Superior temporal gyrus (tissue), 1 donor: Measurements from ENCODE around the gene CLIP2.
"Not testable (repeated sequence)": the region's sequence is repeated elsewhere in the genome, so short reads cannot be mapped to it uniquely, and the experiment has no call there.

Experiments used
- DNase-seq: peaks from one replicate; pipeline ENCODE4 v3.0.0-alpha.2; 2016; ENCODE audit errors: extremely low spot score

The CLIP2 gene

DNA sequence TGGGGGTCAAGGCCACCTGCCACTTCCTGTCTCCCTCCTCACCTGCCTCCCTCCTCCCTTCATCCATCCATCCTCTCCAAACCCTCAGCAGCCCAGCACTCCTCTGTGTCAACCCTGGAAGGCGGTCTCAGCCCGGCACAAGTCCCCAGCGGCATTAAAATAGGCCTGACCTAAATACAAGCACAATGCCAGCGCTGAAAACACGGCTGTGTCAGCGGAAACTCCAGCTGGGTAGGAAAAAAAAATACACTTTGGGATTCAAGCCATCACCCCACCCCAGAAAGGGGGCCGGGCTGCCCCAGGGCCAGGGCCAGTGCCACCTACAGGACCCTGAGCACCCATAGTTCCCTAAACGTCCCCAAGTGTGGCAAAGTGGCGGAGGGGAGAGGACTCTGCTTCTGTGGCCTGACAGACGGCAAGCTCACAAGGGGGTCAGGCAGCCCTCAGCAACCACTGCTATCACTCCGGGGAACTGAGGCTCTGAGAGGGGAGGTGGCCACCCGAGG, 141.8 kb downstream of the CLIP2 start:
- DNase-seq, result no peak

DNA sequence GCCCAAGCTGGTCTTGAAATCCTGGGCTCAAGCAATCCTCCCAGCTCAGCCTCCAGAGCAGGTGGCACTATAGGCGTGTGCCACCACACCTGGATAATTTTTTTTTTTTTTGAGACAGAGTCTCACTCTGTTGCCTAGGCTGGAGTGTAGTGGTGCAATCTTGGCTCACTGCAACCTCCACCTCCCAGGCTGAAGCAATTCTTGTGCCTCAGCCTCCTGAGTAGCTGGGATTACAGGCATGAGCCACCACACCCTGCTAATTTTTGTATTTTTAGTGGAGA, 148.0 kb downstream of the CLIP2 start:
- DNase-seq, result not testable (repeated sequence)

DNA sequence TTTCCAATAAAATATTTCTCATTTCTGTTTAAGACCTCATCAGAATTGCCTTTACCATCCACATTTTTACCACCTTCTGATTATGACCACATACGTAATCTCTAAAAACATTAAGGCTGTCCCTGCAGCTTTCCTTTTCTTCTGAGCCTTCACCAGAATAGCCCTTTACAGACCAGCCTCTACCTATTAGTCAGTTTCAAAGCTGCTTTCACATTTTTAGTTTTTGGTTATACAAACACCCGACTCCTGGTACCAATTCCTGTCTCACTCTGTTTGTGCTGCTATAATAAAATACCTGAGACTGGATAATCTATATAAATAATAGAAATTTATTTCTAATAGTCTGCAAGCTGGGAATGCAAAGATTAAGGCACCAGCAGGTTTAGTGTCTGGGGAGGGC, 149.1 kb downstream of the CLIP2 start:
- DNase-seq, result no peak

DNA sequence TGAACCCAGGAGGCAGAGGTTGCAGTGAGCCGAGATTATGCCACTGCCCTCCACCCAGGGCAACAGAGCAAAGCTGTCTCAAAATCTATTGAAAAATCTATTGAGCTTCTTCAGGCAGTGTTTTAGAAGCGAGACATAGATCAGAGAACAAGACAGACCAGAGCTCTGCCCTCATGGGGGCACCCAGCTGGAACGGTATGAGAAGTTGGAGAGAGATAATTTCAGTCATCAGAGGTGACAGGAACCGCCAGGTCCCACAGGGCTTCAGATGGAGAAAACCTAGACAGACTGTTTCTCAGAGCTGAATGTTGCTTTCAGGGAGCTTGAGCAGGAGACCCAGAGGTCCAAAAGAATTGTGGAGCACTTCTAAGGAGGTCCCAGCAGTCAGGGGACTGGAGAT, 150.3 kb downstream of the CLIP2 start:
- no peak for DNase-seq

DNA sequence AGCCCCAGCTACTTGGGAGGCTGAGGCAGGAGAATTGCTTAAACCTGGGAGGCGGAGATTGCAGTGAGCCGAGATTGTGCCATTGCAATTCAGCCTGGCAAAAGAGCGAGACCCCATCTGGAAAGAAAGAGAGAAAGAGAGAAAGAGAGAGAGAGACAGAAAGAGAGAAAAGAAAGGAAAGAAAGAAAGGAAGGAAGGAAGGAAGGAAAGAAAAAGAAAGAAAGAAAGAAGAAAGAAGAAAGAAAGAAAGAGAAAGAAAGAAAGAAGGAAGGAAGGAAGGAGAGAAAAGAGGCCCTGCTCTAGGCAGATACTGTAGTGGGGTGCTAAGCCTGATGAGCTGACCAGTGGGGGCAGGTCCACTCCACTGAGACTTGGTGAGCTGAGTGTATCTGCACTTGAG, 150.9 kb downstream of the CLIP2 start:
- DNase-seq, result not testable (repeated sequence)

- DNase-seq, result no peak
Observed at GRCh38 chr7:74441801-74442200, 152.6 kb downstream of the CLIP2 start.

DNA sequence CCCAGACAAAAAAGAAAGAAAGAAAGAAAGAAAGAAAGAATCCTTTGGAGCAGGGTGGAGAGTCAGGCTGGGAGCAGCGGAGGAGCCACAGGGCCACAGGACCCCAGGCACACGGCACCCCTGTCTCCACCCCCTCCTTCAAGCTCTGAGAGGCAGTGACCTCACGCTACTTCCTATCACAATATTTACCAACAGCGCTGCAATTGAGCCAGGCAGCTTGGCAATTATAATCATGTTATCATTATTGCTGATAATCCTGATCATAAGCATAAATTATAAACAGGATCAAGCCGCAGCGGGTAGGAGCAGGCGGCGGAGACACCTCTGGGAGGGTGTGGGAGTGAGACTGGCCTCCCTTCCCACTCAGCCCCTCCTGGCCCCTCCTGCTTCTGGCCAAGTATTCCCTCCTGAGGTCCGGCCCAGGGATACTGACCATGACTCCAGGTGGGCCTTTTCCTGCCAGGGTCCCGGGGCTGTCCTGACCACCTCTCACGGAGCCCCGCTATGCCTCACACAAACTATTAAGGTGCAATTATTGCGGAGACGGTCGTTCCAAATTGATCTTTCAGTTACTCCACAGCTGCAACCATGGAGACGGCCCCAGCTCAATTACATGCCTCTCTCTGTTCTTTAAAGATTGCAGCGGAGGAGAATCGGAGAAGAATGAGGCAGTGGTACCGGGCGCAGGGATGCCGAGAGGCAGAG, 154.5 kb downstream of the CLIP2 start:
- no peak for DNase-seq

GRCh38 chr7:74449144-74449543, 159.9 kb downstream of the CLIP2 start:
- no peak for DNase-seq

DNA sequence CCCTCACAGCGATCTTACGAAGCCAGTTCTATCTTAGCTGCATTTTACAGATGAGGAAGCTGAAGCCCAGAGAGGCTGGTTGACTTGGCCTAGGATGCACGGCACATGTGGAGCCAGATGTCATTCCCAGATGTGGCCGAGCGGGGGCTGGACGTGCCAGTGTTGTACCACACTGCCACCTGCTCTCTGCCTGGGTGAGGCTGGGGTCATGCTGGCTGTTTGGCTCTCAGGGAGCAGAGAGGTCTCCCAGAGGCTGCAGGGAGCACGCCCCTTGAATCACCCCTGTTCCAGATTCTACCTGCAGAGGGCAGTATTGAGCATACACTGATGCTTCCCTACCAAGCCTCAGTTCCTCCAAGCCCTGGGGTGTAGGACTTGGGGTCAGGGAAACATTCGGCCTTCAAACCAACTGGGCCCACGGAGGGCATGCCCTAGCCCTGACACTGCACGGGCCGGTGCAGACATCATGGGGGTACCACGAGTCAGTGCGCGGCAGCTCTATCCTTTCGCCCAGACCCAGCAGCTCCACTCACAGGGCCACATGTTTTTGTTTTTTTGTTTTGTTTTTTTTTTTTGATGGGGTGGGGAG, 160.7 kb downstream of the CLIP2 start:
- DNase-seq, result peak; percentile 74

GRCh38 chr7:74452748-74453321, 163.6 kb downstream of the CLIP2 start:
- no peak for DNase-seq

DNA sequence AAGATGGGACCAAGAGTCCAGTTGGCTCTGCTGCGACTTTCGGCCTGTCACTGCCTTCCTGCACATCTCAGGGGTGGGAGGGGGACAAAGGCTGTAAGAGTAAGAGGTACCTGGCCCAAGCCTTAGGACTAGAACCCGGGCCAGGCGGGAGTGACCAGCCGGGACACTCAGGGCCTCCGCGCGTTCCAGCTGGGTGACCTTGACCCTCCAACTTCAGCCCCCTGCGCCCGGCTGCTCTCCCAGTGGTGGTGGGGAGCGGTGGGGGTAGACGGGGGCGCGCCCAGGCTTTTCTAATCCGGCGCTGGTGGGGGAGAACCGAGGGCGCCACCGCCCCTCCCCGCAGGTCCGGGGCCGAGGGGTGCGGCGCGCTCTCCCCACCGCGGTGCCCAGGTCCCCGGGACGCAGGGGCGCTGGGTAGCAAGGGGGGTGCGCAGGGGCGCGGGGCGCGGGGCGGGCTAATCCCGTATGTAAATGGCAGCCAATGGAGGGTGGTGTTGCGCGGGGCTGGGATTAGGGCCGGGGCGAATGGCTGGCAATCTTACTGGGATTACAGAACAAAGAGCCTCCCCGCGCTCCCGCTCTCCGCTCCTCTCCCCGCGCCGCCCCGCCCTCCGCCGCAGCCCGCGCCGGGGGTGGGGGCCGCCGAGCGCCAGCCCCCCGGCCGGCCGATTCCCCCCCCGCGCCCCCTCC, 164.3 kb downstream of the CLIP2 start, which contains the start of gene GTF2IRD1:
GTF2IRD1 (plus strand) TSS at position 585 of the 690 bp plus-strand sequence. CDS start 54,175 bp downstream, outside the sequence.
- DNase-seq, result peak; percentile 53

GRCh38 chr7:74454021-74454924, 165.1 kb downstream of the CLIP2 start:
- no peak for DNase-seq

- DNase-seq, result no peak
Observed at GRCh38 chr7:74454925-74455288, 165.7 kb downstream of the CLIP2 start.

- no peak for DNase-seq
Observed at GRCh38 chr7:74455291-74455804, 166.1 kb downstream of the CLIP2 start.
